Measurements from ENCODE around the gene SLC9A2. TPM values are rescaled to one million over a fixed set of nuclear protein-coding genes. Genes with fewer than 3 reads are reported as not detected.

Gene SLC9A2
- total RNA-seq, 2 experiments from 2014 or later: not detected

DNA sequence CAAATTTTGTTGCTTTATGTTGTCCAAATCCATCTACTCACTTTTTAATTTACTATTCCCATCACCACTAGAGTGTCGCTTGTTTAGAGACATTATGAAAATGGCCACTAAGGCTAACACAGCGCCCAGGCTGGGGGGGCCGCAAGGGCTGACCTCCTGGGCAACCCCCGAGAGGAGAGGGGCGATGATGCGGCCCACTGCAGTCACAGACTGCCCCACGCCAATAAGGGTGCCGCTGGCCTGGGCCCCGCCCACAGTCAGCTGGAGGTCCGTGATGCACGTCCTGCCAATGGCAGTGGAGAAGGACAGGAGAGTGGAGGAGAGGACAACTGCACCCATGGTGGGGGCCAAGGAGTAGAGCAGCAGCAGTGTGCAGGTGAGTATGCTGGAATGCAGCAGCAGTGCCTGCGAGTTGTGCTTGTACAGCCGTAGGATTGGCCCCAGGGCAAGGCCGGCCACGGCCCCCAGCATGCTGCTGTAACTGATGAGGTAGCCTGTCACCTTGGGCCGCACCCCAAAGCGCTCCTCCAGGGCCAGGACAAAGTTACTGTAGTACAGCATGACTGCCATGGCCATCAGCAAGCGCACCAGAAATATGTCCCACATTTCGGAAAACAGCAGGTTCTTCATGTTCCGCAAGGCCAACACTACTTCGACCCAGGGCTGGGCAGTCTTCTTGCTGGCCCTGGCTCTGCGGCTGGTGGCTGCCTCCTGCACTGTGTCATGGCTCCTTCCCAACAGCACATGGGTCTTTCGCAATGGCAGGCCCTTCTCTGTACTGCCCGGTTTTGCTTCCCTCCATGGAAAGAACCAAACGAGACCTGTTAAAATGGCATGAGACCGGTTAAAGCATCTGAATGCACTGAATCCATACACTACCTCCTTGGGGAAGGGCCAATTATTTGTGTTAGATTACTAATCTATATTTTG, 99.3 kb downstream of the SLC9A2 start:
- POLR2A ChIA-PET: no interaction called here
- CTCF ChIA-PET: no interaction called here

- POLR2A ChIA-PET: no interaction called here
- CTCF ChIA-PET: no interaction called here
Observed at GRCh38 chr2:102724016-102724490, 104.7 kb downstream of the SLC9A2 start.

DNA sequence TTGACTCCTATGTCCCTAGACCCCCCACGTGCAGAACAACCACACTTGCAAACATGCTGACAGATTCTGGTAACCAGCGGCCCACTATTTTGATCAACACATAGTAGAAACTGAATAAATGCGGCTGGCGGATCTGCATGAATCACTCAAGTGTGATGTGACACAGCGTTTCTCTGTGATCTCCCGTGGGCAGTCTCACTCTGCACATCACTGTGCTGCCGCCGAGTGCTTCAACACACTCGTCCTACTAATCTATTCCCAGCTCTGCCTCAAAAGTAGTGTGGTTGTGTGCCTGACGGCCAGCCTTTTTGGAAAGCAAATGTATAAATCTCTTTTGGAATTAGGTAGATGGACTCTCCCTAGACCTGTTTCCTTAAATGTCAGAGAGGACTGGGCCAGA, 105.2 kb downstream of the SLC9A2 start:
- CTCF ChIA-PET: no interaction called here
- POLR2A ChIA-PET: no interaction called here

DNA sequence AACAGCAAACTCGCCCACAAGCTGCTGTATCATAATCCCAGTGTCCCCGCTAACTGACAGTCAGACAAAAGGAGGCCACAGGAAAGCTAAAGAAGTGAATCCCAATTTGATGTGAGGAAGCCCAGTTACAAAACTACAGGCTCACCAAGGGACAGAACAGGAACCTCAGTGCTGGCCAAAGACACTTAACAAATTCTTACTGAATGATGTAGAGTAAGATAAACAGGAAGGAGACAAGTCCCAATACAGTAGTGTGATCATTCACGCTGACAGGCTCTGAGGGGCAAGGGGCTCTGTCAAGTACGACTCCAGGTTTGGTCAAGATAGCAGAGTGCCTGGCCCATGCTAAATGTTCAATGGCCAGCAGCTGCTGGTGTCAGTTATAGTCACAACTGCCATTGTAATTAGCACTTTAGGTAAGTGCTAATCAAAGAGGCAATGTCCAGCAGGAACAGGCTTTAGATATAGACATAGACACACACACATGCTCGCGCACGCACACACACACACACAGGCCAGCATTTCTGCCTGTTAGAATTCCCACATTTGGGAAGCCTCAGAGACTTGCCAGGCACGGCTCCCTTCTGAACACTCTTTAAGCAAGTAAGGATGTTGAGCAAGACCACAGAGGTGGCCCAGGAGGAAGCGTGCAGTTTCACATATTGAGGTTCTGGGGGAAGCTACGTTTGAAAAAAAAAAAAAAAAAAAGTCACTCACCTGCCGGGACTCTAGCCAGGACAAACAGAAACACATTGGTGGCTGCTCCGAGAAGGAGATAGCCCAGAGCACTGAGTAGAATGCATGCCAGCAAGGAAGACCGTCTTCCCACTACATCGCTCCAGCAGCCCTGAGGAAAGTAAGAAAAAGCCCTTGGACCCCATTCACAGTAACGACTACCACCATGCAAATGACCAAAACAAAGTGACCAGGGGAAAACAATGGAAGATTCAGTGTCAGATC, 107.1 kb downstream of the SLC9A2 start:
- ChIA-PET CTCF (no interaction called here), POLR2A (no interaction called here)

- POLR2A ChIA-PET: no interaction called here
- CTCF ChIA-PET: interaction anchor here (1.0 kb wide), 1 partner anchor 12 kb away, joined by 3 read pairs; no protein-coding TSS in a partner anchor
Observed at GRCh38 chr2:102735416-102736109, 116.2 kb downstream of the SLC9A2 start.

DNA sequence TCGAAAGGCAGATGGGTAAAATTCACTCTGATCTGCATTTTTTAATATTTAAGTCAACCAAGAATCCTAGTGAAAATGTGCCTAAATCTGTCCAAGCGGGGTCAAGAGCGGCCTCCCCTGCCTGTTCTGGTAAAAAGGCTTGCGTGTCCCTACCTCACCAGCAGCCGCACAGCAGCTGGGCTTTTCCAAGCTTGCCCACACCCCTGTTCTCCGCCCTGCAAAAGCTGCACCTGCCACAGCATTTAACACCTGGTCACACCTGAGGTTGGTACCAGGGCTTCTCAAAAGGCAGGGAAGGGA, 116.7 kb downstream of the SLC9A2 start:
- CTCF ChIA-PET: interaction anchor here (1.0 kb wide), 1 partner anchor 12 kb away, joined by 3 read pairs; no protein-coding TSS in a partner anchor

GRCh38 chr2:102736410-102737409, 117.4 kb downstream of the SLC9A2 start:
- POLR2A ChIA-PET: no interaction called here
- CTCF ChIA-PET: interaction anchor here (0.5 kb wide), 1 partner anchor 73 kb away, joined by 3 read pairs; no protein-coding TSS in a partner anchor

More for the DNA sequence above, 116.7 kb downstream of the SLC9A2 start:
- POLR2A ChIA-PET: no interaction called here

- ChIA-PET POLR2A (no interaction called here), CTCF (interaction anchor here (0.5 kb wide), 1 partner anchor 74 kb away, joined by 3 read pairs; no protein-coding TSS in a partner anchor)
Observed at GRCh38 chr2:102737431-102737830, 118.1 kb downstream of the SLC9A2 start.

- POLR2A ChIA-PET: no interaction called here
- CTCF ChIA-PET: no interaction called here
Observed at GRCh38 chr2:102743259-102743658, 123.9 kb downstream of the SLC9A2 start.

DNA sequence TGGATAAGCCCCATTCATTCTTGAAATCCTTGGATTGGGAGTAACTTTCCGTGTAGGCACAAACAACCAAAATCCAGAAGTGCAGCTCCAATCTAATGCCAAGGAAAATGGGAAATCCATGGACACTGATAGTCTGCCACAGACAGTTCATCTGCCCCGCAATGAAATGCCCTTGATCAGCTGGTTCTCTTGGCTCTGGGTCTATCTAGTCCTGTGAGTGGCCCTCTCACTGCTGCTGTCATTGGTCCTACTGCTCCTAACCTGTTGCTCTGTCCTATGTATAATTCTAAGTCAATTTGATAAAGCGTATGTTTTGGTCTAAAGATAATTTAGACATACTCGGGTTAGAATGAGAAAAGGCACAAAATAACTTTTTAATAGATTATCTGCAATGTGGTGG, 128.8 kb downstream of the SLC9A2 start:
- ChIA-PET CTCF (interaction anchor here (1.0 kb wide), 1 partner anchor 13 kb away, joined by 3 read pairs; no protein-coding TSS in a partner anchor), POLR2A (no interaction called here)

DNA sequence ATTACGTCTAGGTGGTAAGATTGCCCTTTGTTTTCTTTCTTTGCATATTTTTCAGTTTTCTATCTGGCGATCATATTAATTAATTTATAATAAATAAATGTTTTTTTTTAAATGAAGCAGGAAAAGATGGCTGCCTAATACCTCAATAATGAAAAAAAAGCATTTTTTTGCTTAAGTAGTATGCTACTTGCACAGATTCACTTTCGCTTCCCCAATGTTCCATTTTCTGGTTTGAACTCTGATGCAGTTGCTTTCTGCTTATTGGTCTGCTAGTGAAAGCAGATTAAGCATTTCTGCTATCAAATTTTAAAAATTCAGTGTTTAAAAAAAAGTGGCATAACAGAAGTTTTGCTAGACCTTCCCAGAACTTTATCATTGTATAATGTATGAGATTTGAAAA, 130.6 kb downstream of the SLC9A2 start:
- CTCF ChIA-PET: no interaction called here
- POLR2A ChIA-PET: no interaction called here

DNA sequence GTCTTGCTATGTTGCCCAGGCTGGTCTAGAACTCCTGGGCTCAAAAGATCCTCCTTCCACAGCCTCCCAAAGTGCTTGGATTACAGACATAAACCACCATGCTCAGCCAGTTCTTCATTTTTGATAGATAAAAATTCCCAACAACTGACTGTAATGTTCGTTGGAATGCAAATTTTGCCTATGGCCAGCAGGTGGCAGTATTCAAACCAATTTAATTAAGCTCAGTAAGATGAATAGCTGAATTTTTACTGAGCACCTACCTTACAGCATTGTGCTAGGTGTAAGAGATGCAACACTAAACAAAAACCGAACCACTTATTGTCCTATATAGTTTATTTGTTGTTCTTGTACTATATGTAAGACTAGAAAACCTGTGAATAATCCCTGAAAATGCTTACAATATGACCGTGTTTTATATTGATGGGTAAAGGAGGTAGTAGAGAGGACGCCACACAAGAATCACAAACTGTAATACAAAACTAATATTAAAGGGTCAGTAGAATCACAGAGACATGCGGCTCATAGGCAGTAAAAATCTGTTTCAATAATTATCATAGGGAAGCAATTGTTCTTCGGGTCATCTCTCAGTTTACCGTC, 134.3 kb downstream of the SLC9A2 start:
- CTCF ChIA-PET: interaction anchor here (0.7 to 1.9 kb wide), 4 partner anchors 9 to 53 kb away, joined by 3 to 9 read pairs (median 5); no protein-coding TSS in a partner anchor
- POLR2A ChIA-PET: no interaction called here

GRCh38 chr2:102754456-102755145, 135.2 kb downstream of the SLC9A2 start:
- POLR2A ChIA-PET: no interaction called here
- CTCF ChIA-PET: no interaction called here

- ChIA-PET CTCF (no interaction called here), POLR2A (no interaction called here)
Observed at GRCh38 chr2:102755284-102755683, 135.9 kb downstream of the SLC9A2 start.

- ChIA-PET POLR2A (no interaction called here), CTCF (no interaction called here)
Observed at GRCh38 chr2:102758439-102758838, 139.1 kb downstream of the SLC9A2 start.
